HPDE6-E6E7 (cell line): ENCODE data around the gene NUP160.
A peak's percentile ranks its signal among the peaks of the same experiment; 100 is the strongest.
"Not testable (repeated sequence)": the region's sequence is repeated elsewhere in the genome, so short reads cannot be mapped to it uniquely, and the experiment has no call there.

Experiments
- DNase-seq: peaks from one replicate; pipeline ENCODE4 v3.0.0; 2011; ENCODE audit warnings: missing footprints; ENCODE audit errors: extremely low spot score

The NUP160 gene

GRCh38 chr11:47788181-47788580, 60.0 kb downstream of the NUP160 start:
- DNase-seq = no peak

GRCh38 chr11:47786373-47786772, 61.8 kb downstream of the NUP160 start:
- no peak for DNase-seq

- DNase-seq = no peak
These were observed 63.3 kb downstream of the NUP160 start for GRCh38 chr11:47784785-47785381.

- no peak for DNase-seq
These were observed 65.0 kb downstream of the NUP160 start for GRCh38 chr11:47783087-47783610.

GRCh38 chr11:47778878-47779483, 69.2 kb downstream of the NUP160 start:
- DNase-seq = no peak

GRCh38 chr11:47775240-47775869, 72.8 kb downstream of the NUP160 start:
- no peak for DNase-seq

- DNase-seq = no peak
These were observed 74.3 kb downstream of the NUP160 start for GRCh38 chr11:47773882-47774281.

- DNase-seq = not testable (repeated sequence)
These were observed 78.6 kb downstream of the NUP160 start for GRCh38 chr11:47769556-47769955.

- peak; percentile 37 for DNase-seq
These were observed 80.0 kb downstream of the NUP160 start for GRCh38 chr11:47768101-47768612.

GRCh38 chr11:47766509-47767227, 81.5 kb downstream of the NUP160 start:
- DNase-seq = peak; percentile 27

GRCh38 chr11:47765086-47765485, 83.1 kb downstream of the NUP160 start:
- DNase-seq = no peak

GRCh38 chr11:47759291-47759690, 88.9 kb downstream of the NUP160 start:
- not testable (repeated sequence) for DNase-seq

- DNase-seq = no peak
These were observed 91.9 kb downstream of the NUP160 start for GRCh38 chr11:47756208-47756607.

GRCh38 chr11:47750725-47751124, 97.4 kb downstream of the NUP160 start:
- DNase-seq = no peak

- not testable (repeated sequence) for DNase-seq
These were observed 105.7 kb downstream of the NUP160 start for GRCh38 chr11:47742494-47742893.

- DNase-seq = not testable (repeated sequence)
These were observed 110.3 kb downstream of the NUP160 start for GRCh38 chr11:47737817-47738216.

- DNase-seq = no peak
These were observed 115.9 kb downstream of the NUP160 start for GRCh38 chr11:47732271-47732670.

GRCh38 chr11:47731475-47731874, 116.7 kb downstream of the NUP160 start:
- no peak for DNase-seq
